NCI-H526 treated with DMSO at 0.1 percent for 48 hours (cell line): ENCODE measurements around the gene SP1.
"Not testable (repeated sequence)": the region's sequence is repeated elsewhere in the genome, so short reads cannot be mapped to it uniquely, and the experiment has no call there.

ENCODE experiments used
- DNase-seq: peaks from one replicate; lab custom pipeline; 2025; lab: John Stamatoyannopoulos, UW

The SP1 gene

DNA sequence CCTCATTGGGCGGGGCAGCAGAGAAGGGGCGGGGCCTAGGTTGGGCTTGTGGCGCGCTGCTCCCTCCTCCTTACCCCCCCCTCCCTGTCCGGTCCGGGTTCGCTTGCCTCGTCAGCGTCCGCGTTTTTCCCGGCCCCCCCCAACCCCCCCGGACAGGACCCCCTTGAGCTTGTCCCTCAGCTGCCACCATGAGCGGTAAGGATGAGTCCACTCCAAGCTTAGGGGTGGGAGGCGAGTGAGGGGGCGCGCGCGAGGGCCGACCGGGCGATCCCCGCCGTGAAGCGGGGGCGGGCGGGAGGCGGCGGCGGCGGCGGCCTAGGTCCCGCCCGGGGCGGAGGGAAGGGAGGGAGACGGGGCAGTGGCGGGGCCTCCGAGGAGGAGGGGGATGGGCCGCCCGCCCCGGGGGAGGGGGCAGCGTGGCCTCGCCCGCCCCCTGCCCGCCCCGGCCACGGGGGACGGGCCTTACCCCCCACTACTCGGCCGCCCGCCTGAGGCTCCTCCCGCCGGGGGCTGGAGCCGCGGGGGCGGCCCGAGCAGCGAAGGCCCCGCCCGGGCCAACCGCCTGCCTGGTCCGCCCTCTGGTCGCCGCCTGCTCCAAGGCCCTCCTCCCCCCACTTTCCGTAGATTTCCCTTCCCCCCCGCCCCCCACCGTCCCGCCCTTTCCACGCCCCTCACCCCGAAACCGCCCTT, at the start of gene SP1:
Gene SP1, plus strand, starts transcription at position 73 of the 690 bp plus-strand sequence. Its CDS starts 116 bp downstream, at position 189.
- peak; percentile 67 for DNase-seq

DNA sequence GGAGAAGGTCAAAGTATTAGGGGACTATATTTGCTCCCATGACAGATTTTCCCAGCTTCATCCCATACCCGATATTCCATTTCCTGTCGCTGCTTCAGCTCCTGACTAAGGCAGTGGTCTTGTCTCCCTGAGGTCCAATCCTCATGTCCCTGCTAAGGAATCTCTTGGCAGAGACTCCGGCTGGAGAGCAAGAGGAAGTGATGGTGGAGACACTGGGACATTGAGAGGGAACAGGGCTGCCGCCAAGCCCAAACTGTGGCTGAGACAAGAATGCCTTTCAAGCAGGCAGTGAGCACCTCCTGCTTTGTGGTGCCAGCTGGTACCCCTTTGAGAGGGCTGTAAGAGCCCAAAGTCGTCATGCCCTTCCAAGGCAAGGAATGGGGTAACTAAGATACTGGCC, 49.3 kb upstream of the SP1 start:
- no peak for DNase-seq

DNA sequence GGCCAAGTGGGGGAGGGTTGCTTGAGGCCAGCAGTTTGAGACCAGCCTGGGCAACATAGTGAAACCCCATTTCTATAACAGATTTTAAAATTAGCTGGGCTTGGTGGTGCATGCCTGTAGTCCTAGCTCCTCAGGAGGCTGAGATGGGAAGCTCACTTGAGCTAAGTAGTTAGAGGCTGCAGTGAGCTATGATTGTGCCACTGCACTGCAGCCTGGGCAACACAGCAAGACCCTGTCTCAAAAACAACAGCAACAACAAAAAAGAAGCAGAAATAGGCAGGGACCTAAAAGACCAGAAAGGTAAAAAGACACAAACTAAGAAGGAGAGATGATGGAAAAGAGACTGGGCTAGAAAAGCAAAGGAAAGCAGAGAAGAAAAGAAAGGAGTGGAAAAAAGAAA, 47.6 kb upstream of the SP1 start:
- not testable (repeated sequence) for DNase-seq

DNA sequence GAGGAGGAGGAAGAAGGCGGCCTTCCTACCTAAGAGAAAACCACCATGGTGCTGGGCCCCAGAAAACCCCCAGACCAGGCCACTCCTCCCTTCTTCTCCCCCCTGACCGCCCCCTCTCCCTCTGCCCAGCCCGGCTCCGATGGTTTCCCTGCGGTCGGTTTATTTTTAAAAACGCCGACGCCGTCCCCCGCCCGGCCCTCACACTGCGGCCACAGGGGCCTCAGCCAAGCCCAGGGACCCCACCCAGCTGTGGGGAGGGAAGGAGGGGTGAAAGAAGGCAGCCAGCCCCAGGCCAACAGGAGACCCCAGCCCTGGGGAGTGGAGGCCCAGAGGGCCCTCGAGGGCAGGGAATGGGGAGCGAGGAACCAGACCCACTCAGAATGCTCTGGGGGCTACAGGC, 47.2 kb upstream of the SP1 start:
- no peak for DNase-seq

DNA sequence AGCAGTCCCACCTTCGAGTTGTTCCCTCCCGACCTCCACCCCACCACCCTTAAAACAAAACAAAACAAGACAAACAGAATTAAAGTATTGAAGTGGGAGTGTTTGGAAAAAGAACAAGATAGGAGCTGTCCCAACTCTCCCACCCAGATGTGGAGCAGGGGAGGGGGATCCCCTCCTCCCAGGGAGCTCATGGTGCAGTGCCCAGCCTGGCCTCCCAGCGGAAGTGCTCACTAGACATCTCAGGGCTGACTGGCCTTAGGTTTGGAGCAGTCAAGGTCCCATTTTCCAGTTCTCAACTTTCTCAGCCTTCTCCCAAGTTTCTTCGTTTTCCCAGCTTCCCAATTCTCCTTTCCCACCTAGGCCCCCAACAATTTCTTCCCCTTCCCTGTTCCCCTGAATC, 46.7 kb upstream of the SP1 start:
- no peak for DNase-seq

DNA sequence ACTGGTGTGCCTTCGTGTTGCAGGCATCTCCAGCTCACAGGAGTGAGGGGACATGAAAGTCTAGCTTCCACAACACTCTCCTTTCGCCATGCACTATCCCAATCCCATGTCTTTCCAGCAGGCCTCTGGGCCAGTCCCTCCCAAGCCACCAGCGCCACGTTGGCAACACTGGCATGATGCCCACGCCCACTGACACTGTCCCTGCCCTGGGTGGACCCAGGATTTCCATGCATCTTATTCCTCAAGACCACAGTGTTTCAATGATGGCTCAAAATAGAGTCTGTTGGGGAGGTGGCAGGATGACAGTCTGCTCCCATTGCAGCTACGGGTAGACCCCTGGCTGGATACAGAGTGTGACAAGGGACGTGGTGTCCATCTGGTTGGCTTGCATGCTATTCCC, 46.1 kb upstream of the SP1 start:
- no peak for DNase-seq

DNA sequence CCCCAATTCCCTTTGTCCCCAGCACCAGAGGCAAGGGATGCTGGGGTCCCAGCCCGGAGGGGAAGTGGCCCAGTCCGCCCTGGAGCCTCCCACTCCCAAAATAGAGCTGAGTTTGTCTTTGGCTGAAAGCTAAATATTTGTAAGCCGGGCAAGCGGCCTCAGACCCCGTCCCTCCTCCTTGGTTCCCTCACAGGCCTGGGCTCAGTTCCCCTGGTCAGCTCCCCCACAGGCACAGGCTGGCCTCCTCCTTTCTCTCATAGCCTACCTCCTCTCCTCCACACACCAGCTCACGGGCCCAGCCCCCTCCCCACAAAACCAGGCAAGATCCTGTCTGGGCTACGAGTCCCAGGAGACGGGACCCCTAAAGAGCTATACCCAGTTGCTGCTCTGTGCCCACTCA, 45.2 kb upstream of the SP1 start:
- no peak for DNase-seq

DNA sequence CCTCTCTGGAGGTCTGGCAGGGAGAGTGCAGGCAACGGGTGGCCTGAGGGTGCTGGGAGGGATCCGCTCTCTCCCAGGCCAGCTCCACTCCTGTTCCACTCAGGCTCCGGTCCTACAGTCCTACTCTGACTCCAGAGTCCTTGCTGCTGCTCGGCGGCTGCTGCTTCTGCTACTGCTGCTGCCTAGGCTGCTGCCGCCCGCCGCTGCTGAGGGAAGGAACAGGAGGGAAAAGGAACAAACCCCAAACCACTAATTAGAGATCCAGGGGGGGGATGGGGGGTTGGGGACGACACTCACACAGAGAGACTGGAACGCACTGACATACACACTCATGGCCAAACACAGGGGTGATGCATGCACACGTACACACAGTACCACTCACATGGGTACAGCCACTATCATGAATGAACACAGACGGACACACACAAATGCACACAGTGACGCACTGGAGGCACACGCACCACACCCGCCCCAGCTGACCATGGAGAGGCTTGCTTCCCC, 43.7 kb upstream of the SP1 start, which contains the start of gene SP7:
Gene SP7, minus strand, starts transcription at position 174 of the 501 bp plus-strand sequence. CDS start 708 bp downstream, outside the sequence.
- DNase-seq = no peak

DNA sequence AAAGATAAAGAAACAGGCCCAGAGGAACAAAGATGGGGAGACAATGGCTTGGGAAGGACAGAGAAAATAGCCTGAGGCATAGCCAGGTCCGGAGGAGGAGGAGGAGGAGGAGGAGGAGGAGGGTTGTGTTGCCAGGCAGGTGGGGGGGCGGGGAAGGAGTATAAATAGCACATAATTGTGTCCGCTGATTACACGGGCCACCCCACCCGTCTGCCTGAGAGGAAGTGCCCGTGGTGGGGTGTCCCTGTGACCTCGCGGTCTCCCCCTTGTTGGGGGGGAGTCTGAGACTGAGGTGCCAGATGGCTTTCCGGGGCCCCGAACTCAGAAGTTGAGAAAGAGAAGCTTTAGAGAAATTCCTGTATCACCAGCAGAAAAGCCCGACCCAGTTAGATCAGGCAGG, 42.0 kb upstream of the SP1 start:
- no peak for DNase-seq

DNA sequence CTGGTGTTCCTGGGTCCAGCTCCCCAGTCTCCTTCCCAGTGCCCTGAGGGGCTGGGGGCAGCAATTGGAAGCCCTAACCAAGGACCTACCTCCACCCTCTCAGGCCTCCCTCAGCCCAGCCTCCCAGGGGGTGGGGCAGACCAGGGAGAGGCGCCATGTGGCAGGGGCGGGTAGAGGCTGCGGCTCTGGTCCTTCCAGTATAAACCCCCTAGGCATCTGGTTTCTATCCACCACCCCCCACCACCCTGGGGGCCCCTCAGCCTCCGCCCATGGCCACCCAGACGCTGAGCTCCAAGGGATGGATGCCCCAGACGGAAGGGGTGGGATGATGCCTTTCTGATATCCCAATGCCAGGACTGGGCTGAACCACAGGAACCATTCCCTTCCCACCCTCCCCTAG, 41.1 kb upstream of the SP1 start:
- DNase-seq = no peak

DNA sequence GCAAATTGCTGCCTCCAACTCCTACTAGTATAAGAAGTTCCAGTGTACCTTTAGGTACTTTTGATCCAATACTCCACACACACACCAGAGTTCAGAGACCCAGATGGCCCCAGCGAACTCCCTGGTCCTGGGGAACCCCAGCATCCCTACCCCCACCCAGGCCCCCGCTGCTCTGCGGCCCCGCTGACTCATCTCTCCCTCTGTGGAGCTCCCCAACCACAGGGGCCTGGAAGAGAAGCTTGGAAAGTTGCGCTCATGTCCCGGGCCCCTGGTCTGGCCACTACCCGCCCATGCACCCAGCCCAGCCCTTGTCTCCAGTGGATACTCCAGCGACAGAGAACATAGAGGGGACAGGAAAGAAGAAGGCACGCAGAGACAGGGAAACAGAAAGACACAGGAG, 39.6 kb upstream of the SP1 start:
- no peak for DNase-seq

DNA sequence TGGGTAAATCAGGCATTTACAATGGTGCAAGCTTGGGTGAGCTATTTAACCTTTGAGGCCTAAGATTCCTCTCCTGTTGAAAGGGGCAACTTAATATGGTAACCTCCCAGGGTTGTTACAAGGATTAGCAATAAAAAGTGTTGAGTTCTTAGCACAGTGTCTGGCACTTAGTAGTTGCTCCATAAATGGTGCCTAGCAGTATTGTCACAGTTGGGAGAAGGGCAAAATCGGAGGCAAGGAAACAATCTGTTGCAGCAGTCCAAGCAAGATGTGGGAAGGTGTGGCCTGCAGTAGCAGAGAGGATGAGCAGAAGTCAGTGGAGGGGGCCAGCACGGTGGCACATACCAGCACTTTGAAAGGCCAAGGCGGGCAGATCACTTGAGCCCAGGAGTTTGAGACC, 36.5 kb upstream of the SP1 start:
- DNase-seq = no peak

DNA sequence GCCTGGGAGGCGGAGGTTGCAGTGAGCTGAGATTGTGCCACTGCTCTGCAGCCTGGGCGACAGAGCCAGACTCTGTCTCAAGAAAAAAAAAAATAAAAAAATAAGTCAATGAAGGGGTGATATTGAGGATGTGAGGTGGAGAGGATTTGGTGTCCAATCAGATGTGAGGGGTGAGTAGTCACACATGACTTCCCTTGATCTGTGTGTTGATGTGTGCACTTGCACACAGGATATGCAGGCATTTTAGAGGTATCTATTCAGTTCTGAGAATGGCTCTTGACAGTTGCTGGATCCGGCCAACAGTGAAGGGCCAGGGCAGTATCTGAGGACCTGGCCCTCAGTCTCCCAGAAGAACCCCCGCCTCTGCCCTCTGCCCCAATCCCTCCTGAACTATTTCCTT, 36.0 kb upstream of the SP1 start:
- no peak for DNase-seq

DNA sequence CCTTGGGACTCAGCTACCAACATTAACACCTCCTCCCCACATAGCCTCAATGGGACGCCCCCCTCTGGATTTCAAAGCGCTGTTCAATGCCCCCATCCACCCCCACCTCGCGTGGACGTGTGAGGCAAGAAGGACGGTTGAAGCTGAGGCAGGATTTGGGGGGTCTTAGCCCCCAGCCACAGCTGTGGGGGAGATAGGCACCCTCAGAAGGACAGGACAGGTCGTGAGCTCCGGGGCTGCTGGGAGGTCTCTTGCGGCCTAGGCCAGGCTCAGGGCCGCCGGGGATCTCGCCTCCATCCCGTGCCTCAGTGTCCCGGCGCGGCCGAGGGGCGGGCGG, 35.5 kb upstream of the SP1 start:
- no peak for DNase-seq

DNA sequence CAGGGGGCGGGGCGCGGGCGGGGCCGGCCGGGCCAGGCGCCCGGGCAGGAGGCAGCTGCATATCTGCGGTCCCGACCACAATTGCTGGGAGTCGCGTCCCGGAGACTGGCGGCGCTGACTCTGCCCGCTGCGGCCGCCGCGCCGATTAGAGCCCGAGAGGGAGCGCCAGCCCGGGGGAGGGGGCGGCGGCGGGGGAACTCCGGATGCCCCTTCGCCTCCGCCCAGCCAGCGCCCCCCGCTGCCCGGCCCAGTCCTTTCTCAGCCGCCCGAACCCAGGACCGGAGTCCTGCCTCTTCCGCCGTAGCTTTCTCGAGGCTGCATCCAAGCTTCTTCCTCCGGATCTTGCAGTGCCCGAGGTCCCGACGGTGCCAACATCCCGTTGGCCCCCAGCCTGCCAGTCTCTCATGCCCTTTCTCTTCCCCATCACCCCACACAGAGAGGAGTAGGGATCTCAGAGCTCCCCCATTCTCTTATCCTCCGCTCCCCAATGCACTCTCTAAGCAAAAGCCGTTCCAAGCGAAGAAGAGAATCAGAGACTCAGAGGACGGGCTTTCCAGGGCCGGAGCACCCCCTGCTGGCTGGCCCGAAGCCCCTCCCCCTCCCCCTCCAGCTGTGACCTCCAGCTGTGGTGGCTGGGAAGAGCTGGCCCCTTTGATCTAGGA, 35.0 kb upstream of the SP1 start:
- DNase-seq = peak; percentile 51

DNA sequence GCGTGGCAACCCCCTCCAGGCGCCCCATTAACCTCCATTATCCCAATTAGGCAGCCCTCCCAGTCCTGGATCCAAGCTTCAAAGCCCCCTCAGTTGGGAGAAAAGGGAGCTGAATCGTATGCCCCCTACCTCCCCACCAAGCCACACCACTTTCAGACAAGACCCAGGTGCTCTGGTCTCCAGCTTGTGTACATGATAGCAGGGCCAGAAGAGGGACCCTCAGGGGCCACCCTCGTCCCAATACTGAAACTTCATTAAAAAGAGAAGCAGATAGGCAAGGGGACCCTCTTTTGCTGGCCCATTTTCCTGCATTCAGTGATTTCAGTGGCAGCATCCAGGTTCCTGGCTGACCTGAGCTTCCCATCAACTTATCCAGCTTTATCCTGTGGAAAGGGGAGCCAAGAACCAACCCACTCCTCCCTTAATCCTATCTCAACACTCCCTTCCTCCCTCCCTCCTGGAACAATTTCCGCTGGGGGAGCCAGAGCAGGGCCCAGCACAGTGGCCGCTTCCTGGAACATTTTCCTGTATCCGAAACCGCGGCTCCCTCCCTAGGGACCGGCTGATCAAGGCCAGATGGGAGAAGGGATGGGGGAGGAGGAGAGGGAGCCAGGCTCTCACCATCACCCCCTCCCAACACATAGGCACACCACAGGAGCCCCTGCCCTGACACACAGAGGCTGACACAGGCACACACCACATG, 34.3 kb upstream of the SP1 start:
- peak; percentile 38 for DNase-seq

DNA sequence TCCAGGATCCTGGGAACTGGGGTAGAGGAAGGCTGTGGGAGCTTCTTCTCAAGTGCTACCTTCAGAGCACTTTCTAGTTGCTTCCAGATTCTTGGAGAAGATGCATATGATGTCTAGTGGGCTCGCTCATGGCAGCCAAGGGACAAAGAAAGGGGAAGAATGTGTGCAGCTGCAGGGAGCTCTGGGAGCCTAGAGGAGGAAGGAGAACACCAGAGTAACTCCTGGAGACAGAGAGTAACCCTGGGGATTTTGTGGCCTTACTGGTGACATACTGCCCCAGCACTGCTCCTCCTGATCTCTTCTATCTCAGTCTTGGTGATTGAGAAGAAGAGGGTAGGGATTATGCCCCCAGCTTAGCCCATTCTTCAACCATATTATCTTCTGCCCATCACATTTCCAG, 33.5 kb upstream of the SP1 start:
- DNase-seq = no peak

DNA sequence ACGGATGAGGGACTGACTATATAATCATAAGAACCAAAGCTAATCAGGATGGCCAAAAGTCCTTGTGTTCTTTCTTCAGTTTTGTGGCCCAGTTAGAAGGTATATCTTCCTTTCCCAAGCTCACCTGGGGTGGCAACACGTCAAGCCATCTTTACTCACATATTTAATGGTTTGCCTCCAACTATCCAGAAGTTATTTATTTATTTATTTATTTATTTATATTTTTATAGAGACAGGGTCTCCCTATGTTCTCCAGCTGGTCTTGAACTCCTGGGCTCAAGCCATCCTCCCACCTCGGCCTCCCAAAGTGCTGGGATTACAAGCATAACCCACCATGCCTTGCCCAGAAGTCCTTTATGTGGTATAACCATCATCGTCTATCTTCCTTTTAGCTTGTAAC, 32.1 kb upstream of the SP1 start:
- no peak for DNase-seq

DNA sequence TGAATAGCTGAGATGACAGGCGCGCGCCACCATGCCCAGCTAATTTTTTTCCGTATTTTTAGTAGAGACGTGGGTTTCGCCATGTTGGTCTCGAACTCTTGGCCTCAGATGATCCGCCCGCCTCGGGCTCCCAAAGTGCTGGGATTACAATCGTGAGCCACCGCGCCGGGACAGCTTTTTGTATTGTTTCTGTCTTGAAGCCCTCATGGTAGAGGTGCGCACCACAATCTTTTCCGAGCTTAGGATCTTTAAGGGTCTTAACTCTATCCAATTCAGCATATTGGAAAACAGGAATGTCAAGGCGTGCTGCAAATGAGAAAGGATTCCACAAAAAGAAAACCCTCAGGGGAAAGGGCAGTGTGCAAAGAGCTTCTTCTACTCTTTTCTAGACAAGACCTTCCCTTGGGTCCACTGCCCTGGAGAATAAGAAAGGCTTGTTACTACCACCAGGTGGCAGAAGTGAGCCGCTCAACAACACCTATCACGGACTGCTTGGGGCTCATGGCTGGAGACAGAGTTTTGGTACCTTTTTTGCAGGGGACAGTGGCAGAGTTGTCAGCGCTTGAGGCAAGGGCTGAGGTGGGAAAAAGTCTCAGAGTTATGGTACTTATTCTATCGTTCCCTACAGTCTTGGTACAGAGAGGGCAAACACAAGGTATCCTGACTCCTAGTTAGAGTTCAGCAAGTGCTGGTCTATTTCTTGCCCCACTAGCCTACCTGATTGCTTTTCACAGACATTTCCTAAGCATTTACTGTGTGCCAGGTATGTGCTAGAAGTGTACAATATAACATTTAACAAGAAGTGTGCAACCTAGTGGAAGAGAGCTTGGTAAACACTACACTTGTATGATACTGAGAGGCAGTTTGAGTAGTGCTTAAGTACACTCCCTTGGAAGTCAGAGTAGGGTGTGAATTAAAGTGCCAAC, 27.4 kb upstream of the SP1 start:
- DNase-seq = peak; percentile 62

DNA sequence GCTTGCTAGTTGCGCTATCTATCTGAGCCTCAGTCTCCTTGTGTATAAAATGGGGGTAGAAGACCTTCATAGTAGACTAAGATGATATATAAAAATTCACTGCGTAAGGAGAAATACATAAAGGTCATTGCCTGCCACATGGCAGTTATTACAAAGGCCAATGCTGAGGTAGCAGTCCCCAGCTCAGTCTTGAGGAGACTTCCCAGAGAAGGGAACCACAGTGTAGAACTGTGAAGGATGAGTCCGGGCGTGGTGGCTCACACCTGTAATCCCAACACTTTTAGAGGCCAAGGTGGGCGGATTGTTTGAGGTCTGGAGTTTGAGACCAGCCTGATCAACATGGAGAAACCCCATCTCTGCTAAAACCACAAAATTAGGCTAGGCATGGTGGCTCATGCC, 26.7 kb upstream of the SP1 start:
- no peak for DNase-seq

DNA sequence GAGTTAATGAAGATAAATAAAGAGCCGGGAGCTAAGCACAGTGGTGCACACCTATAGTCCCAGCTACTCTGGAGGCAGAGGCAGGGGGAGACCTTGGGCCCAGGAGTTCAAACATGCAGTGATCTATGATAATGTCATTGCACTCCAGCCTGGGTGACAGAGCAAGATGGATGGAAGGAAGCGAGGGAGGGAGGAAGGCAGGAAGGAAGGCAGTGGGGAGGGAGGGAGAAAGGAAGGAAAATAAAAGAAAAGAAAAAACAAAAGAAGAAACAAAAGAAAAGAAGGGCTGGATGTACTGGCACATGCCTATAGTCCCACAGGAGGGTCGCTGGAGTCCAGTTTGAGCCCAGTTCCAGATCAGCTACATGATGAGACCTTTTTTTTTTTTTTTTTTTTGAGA, 24.9 kb upstream of the SP1 start:
- no peak for DNase-seq

DNA sequence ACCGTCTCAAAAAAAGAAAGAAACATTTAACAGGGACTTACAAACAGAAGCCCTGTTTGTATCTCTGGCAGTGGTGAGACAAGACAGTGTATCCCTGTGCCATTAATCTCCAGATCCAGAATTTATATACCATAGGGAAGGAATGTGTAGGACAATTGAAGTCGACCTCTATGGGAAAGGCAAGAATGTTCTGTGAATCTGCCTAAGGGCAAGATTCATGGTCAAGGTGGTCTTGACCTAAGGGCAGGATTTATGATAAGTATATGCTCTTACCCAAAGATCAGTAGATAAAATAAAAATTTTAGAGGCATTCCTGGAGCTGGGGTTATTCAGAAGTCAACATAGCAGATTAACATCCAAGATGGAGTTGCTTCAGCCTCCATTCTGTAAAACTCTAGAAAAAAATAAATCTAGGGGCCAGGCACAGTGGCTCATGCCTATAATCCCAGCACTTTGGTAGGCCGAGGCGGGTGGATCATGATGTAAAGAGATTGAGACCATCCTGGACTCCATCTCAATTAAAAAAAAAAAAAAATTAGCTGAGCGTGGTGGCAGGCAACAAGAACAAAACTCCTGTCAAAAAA, 21.0 kb upstream of the SP1 start:
- DNase-seq = no peak
